Glutamatergic neuron (in vitro differentiated cells): Measurements from ENCODE around the gene PGAM1. TPM values are rescaled to one million over a fixed set of nuclear protein-coding genes. Genes with fewer than 3 reads are reported as not detected.
"Not testable (repeated sequence)": the region's sequence is repeated elsewhere in the genome, so short reads cannot be mapped to it uniquely, and the experiment has no call there.

Experiments used
- DNase-seq: peaks from one replicate; pipeline ENCODE4 v3.0.0; 2022
- H3K27ac Mint-ChIP-seq: one replicate; pipeline ENCODE4 v1.8.0; 2020; ENCODE audit warnings: mild to moderate bottlenecking, mixed read lengths, inconsistent platforms; ENCODE audit not compliant: unreplicated experiment
- H3K27me3 Mint-ChIP-seq: one replicate; pipeline ENCODE4 v1.8.0; 2020; ENCODE audit warnings: mild to moderate bottlenecking, moderate library complexity, mixed read lengths, inconsistent platforms; ENCODE audit not compliant: unreplicated experiment
- H3K36me3 Mint-ChIP-seq: one replicate; pipeline ENCODE4 v1.8.0; 2020; ENCODE audit warnings: mild to moderate bottlenecking, mixed read lengths, inconsistent platforms; ENCODE audit not compliant: unreplicated experiment
- H3K4me1 Mint-ChIP-seq: one replicate; pipeline ENCODE4 v1.8.0; 2020; ENCODE audit warnings: mild to moderate bottlenecking, low read depth, mixed read lengths, inconsistent platforms; ENCODE audit not compliant: unreplicated experiment
- H3K4me3 Mint-ChIP-seq: one replicate; pipeline ENCODE4 v1.8.0; 2020; ENCODE audit warnings: mild to moderate bottlenecking, mixed read lengths, inconsistent platforms; ENCODE audit not compliant: unreplicated experiment
- H3K9me3 Mint-ChIP-seq: one replicate; pipeline ENCODE4 v1.8.0; 2020; ENCODE audit warnings: mild to moderate bottlenecking, moderate library complexity, mixed read lengths, inconsistent platforms; ENCODE audit not compliant: unreplicated experiment
- CTCF ChIP-seq: fragments of 200-600 bp; sonication (generic); IDR thresholded peaks from one replicate; pipeline ENCODE4 v1.5.0; 2021; ENCODE audit not compliant: partially characterized antibody, unreplicated experiment
- total RNA-seq: library from RNA; stranded (reverse); fragmentation: NEBNext Ultra II Directional; extraction: Animal tissue kit (Norgen Biotek cat#: 25700); gene quantifications from one replicate; pipeline ENCODE4 v1.2.1, GENCODE V29; 2021; ENCODE audit not compliant: unreplicated experiment

Gene PGAM1
- total RNA-seq, 1 donor from 2014 or later, result 374 TPM

- Mint-ChIP-seq H3K4me3 (no peak overlapping the region), H3K36me3 (no peaks in the 10 kb centered on the region), H3K27me3 (no peaks in the 10 kb centered on the region)
Observed at GRCh38 chr10:97468162-97468561, 42.2 kb downstream of the PGAM1 start.

GRCh38 chr10:97468781-97469180 is 42.8 kb downstream of the PGAM1 start:
- not testable (repeated sequence) for H3K9me3 Mint-ChIP-seq, H3K36me3 Mint-ChIP-seq, H3K4me3 Mint-ChIP-seq, H3K27me3 Mint-ChIP-seq, H3K27ac Mint-ChIP-seq, H3K4me1 Mint-ChIP-seq, DNase-seq

More at GRCh38 chr10:97468162-97468561, 42.2 kb downstream of the PGAM1 start:
- no peak for TF ChIP-seq CTCF
- no peaks in the 10 kb centered on the region for H3K4me1 Mint-ChIP-seq
- DNase-seq, result no peak
- H3K27ac Mint-ChIP-seq, result no peak overlapping the region
- peaks cover under 1% of the 10 kb centered on the region for H3K9me3 Mint-ChIP-seq

GRCh38 chr10:97474918-97475317 is 48.9 kb downstream of the PGAM1 start:
- TF ChIP-seq CTCF, result no peak
- Mint-ChIP-seq H3K4me3 (no peak overlapping the region), H3K27me3 (no peaks in the 10 kb centered on the region), H3K4me1 (no peaks in the 10 kb centered on the region), H3K27ac (no peak overlapping the region), H3K9me3 (peaks cover 3% of the 10 kb centered on the region), H3K36me3 (peaks cover 5% of the 10 kb centered on the region)
- DNase-seq, result no peak

DNA sequence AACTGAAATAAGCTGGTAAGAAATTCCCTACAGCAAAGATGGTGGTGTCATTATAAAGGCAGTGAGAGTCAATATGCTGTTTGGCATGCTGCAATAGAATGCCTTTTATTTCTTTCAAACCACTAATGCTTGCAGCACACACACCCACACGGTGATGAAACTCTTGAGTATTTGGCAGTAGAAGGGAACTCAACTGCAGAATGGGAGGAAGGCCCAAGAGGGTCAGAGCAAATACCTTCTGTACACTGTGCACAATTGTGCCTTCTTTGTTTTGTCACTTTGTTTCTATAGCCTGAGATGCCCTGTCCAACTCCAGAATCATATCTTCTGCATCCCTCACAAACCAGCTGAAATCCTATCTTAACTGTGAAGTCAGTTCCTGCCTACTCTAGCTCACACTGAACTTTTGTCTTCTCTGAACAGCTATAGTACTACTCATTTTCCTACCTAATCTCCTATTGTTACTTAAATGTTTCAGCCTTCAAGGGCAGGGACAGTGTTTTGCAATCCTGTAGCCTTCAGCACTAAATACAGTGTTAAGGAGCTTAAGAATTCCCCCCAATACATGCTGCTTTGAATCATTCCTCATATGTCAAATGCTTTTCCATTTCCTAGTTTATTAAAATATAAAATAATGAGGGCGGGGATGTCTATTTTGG is 50.1 kb downstream of the PGAM1 start:
- Mint-ChIP-seq H3K36me3 (peaks cover 5% of the 10 kb centered on the region), H3K27ac (no peak overlapping the region), H3K4me1 (peaks cover 4% of the 10 kb centered on the region), H3K27me3 (no peaks in the 10 kb centered on the region), H3K4me3 (no peak overlapping the region), H3K9me3 (peaks cover 3% of the 10 kb centered on the region)
- TF ChIP-seq CTCF, result no peak
- no peak for DNase-seq

- H3K4me1 Mint-ChIP-seq, DNase-seq, H3K36me3 Mint-ChIP-seq, H3K9me3 Mint-ChIP-seq, H3K4me3 Mint-ChIP-seq, H3K27me3 Mint-ChIP-seq, H3K27ac Mint-ChIP-seq: not testable (repeated sequence)
Observed at GRCh38 chr10:97479410-97479809, 53.4 kb downstream of the PGAM1 start.

- no peak overlapping the region for H3K27ac Mint-ChIP-seq
- H3K4me3 Mint-ChIP-seq, result no peak overlapping the region
- H3K4me1 Mint-ChIP-seq, result peaks cover 4% of the 10 kb centered on the region
- no peaks in the 10 kb centered on the region for H3K27me3 Mint-ChIP-seq
- no peaks in the 10 kb centered on the region for H3K9me3 Mint-ChIP-seq
- DNase-seq, result peak; percentile 24
- H3K36me3 Mint-ChIP-seq, result peaks cover 3% of the 10 kb centered on the region
- no peak for TF ChIP-seq CTCF
Observed at GRCh38 chr10:97479939-97480338, 53.9 kb downstream of the PGAM1 start.
